Measurements from ENCODE around the gene NFATC2.

DNA sequence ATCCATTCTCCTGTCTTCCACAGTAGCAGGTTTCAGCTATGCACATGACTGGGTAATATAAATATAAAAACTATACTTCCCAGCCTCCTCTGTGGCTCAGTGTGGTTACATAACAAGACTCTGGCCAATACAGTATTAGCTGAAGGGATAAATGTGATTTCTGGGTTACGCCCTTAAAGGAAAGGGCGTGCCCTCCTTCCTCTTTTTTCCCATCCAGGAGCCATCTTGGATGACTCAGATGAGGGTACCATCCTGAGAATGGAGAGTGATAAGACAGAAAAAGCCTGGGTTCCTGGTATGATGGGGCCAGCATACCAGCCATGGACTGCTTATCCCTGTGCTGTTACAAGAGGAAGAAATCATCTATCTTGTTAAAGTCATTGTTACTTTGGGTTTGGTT lies 123.3 kb downstream of the NFATC2 start:
- TF ChIP-seq, protein P1, sequence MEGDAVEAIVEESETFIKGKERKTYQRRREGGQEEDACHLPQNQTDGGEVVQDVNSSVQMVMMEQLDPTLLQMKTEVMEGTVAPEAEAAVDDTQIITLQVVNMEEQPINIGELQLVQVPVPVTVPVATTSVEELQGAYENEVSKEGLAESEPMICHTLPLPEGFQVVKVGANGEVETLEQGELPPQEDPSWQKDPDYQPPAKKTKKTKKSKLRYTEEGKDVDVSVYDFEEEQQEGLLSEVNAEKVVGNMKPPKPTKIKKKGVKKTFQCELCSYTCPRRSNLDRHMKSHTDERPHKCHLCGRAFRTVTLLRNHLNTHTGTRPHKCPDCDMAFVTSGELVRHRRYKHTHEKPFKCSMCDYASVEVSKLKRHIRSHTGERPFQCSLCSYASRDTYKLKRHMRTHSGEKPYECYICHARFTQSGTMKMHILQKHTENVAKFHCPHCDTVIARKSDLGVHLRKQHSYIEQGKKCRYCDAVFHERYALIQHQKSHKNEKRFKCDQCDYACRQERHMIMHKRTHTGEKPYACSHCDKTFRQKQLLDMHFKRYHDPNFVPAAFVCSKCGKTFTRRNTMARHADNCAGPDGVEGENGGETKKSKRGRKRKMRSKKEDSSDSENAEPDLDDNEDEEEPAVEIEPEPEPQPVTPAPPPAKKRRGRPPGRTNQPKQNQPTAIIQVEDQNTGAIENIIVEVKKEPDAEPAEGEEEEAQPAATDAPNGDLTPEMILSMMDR (conservative IDR thresholded peaks at IDR 0.05; ENCODE audit: low read depth in 2 of 2): no peak
- TF ChIP-seq, protein P2, sequence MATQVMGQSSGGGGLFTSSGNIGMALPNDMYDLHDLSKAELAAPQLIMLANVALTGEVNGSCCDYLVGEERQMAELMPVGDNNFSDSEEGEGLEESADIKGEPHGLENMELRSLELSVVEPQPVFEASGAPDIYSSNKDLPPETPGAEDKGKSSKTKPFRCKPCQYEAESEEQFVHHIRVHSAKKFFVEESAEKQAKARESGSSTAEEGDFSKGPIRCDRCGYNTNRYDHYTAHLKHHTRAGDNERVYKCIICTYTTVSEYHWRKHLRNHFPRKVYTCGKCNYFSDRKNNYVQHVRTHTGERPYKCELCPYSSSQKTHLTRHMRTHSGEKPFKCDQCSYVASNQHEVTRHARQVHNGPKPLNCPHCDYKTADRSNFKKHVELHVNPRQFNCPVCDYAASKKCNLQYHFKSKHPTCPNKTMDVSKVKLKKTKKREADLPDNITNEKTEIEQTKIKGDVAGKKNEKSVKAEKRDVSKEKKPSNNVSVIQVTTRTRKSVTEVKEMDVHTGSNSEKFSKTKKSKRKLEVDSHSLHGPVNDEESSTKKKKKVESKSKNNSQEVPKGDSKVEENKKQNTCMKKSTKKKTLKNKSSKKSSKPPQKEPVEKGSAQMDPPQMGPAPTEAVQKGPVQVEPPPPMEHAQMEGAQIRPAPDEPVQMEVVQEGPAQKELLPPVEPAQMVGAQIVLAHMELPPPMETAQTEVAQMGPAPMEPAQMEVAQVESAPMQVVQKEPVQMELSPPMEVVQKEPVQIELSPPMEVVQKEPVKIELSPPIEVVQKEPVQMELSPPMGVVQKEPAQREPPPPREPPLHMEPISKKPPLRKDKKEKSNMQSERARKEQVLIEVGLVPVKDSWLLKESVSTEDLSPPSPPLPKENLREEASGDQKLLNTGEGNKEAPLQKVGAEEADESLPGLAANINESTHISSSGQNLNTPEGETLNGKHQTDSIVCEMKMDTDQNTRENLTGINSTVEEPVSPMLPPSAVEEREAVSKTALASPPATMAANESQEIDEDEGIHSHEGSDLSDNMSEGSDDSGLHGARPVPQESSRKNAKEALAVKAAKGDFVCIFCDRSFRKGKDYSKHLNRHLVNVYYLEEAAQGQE (IDR thresholded peaks at IDR 0.05; ENCODE audit: unreplicated experiment): no peak
